HepG2 (cell line): Measurements from ENCODE around the gene FBXO28. TPM values are rescaled to one million over a fixed set of nuclear protein-coding genes. Genes with fewer than 3 reads are reported as not detected.

ENCODE experiments used
- BATF2 ChIP-seq: sonication (generic); formaldehyde crosslinking; IDR thresholded peaks from 2 replicates; pipeline ENCODE4 v1.8.0; 2022; ENCODE audit warnings: mild to moderate bottlenecking, missing genetic modification reagents, moderate library complexity
- GABPB1 ChIP-seq: IDR thresholded peaks from 2 replicates; pipeline ENCODE4 v1.6.1; 2016; ENCODE audit warnings: mild to moderate bottlenecking, missing genetic modification reagents, moderate library complexity, missing compliant biosample characterization
- HIVEP1 ChIP-seq: sonication (generic); formaldehyde crosslinking; IDR thresholded peaks from 2 replicates; pipeline ENCODE4 v1.4.0; 2020; ENCODE audit warnings: mild to moderate bottlenecking, missing genetic modification reagents
- HMGXB4 ChIP-seq, 2 experiments: sonication (generic) in 1 of 2; formaldehyde crosslinking in 1 of 2; IDR thresholded peaks; 2 replicates each; pipeline versions ENCODE4 v1.4.0 to v1.6.1; 2018 to 2020; ENCODE audit warnings: missing genetic modification reagents in 2 of 2, borderline replicate concordance in 1 of 2, low read depth in 1 of 2, mild to moderate bottlenecking in 1 of 2, missing biosample characterization in 1 of 2
- JUN ChIP-seq: sonication (generic); formaldehyde crosslinking; IDR thresholded peaks from 2 replicates; pipeline ENCODE4 v1.4.0; 2020; ENCODE audit warnings: mild to moderate bottlenecking, missing genetic modification reagents
- KLF13 ChIP-seq: sonication (generic); formaldehyde crosslinking; IDR thresholded peaks from 2 replicates; pipeline ENCODE4 v1.4.0; 2020; ENCODE audit warnings: mild to moderate bottlenecking, missing genetic modification reagents
- MEF2D ChIP-seq: sonication (generic); formaldehyde crosslinking; IDR thresholded peaks from 2 replicates; pipeline ENCODE4 v1.5.1; 2020; ENCODE audit warnings: mild to moderate bottlenecking, missing genetic modification reagents
- RXRA ChIP-seq: sonication (generic); formaldehyde crosslinking; IDR thresholded peaks from 2 replicates; pipeline ENCODE4 v1.5.1; 2020; ENCODE audit warnings: missing genetic modification reagents
- SNAI1 ChIP-seq: sonication (generic); formaldehyde crosslinking; IDR thresholded peaks from 2 replicates; pipeline ENCODE4 v1.5.0; 2020; ENCODE audit warnings: mild to moderate bottlenecking, missing genetic modification reagents, borderline replicate concordance
- SNRNP70 ChIP-seq: fragments of 200-400 bp; formaldehyde crosslinking; IDR thresholded peaks from 2 replicates; pipeline ENCODE4 v1.6.1; 2017; ENCODE audit warnings: mild to moderate bottlenecking, low read depth, low read length, moderate library complexity
- SRF ChIP-seq: IDR thresholded peaks from 2 replicates; pipeline ENCODE4 v1.6.1; 2011; ENCODE audit warnings: mild to moderate bottlenecking, low read depth, low read length, moderate library complexity
- ZBTB14 ChIP-seq: sonication (generic); formaldehyde crosslinking; IDR thresholded peaks from 2 replicates; pipeline ENCODE4 v1.4.0; 2020; ENCODE audit warnings: missing genetic modification reagents
- ZNF407 ChIP-seq: sonication (generic); formaldehyde crosslinking; IDR thresholded peaks from one replicate; pipeline ENCODE4 v1.5.1; 2020; ENCODE audit warnings: mild to moderate bottlenecking, missing genetic modification reagents; ENCODE audit errors: not compliant biosample characterization
- ZNF501 ChIP-seq: sonication (generic); formaldehyde crosslinking; IDR thresholded peaks from 2 replicates; pipeline ENCODE4 v1.5.1; 2020; ENCODE audit warnings: mild to moderate bottlenecking, moderate library complexity, missing genetic modification reagents
- ZNF788 ChIP-seq: sonication (generic); formaldehyde crosslinking; IDR thresholded peaks from 2 replicates; pipeline ENCODE4 v1.5.0; 2020; ENCODE audit warnings: mild to moderate bottlenecking, missing genetic modification reagents, borderline replicate concordance
- ZSCAN30 ChIP-seq: sonication (generic); formaldehyde crosslinking; IDR thresholded peaks from 2 replicates; pipeline ENCODE4 v1.5.0; 2020; ENCODE audit warnings: mild to moderate bottlenecking, missing genetic modification reagents
- polyA plus RNA-seq, 8 experiments: library from polyadenylated mRNA; depleted of rRNA in 3 of 8; stranded (reverse) in 7 of 8; unstranded in 1 of 8; fragments of >200 nt; fragmentation: Illumina TruSeq in 4 of 8; extraction: Trizol in 4 of 8; gene quantifications; 2 replicates each; pipeline versions ENCODE4 v1.2.1 to v1.2.3, GENCODE V29; 2011 to 2016; ENCODE audit warnings: low read depth in 4 of 8, missing spikeins in 1 of 8, mixed read lengths in 1 of 8; ENCODE audit not compliant: insufficient read depth in 1 of 8
- total RNA-seq, 5 experiments: library from RNA; depleted of rRNA; stranded (reverse); fragments of >200 nt; fragmentation: Illumina TruSeq; extraction: Trizol; gene quantifications; 2 replicates each; pipeline ENCODE4 v1.2.3, GENCODE V29; 2016; ENCODE audit warnings: low read depth in 1 of 5

The FBXO28 gene
- total and polyA plus RNA-seq, 2 of the 13 experiments (the other 11 are each of a cell fraction or from before 2014, with no cell fraction given), result 8.5 to 29.1 TPM

- TF ChIP-seq HMGXB4 (CRISPR knock-in tag; IDR thresholded peaks at IDR 0.05; ENCODE audit: borderline replicate concordance in 1 of 2, low read depth in 1 of 2), result peak in 1 of 2 experiments; percentile 46; a peak in 3 of 4 replicates
- TF ChIP-seq BATF2 (CRISPR knock-in tag), result 0 out of 2 replicates have a peak, but pooled peaks have one; percentile 18
- TF ChIP-seq SRF, result peak; percentile 94
- no peak for TF ChIP-seq JUN (CRISPR knock-in tag)
- peak; percentile 57; the same call in 1 of the 2 replicates for TF ChIP-seq GABPB1 (CRISPR knock-in tag)
- peak; percentile 14; the same call in 1 of the 2 replicates for TF ChIP-seq RXRA (CRISPR knock-in tag)
- TF ChIP-seq MEF2D (CRISPR knock-in tag), result 0 out of 2 replicates have a peak, but pooled peaks have one; percentile 45
- 0 out of 2 replicates have a peak, but pooled peaks have one; percentile 22 for TF ChIP-seq ZNF788 (CRISPR knock-in tag)
- 0 out of 2 replicates have a peak, but pooled peaks have one; percentile 23 for TF ChIP-seq SNAI1 (CRISPR knock-in tag)
- TF ChIP-seq ZNF501 (CRISPR knock-in tag), result 0 out of 2 replicates have a peak, but pooled peaks have one; percentile 33
- no peak for TF ChIP-seq SNRNP70
- TF ChIP-seq KLF13 (CRISPR knock-in tag), result 0 out of 2 replicates have a peak, but pooled peaks have one; percentile 40
- peak; percentile 56 for TF ChIP-seq ZNF407 (CRISPR knock-in tag)
- TF ChIP-seq HIVEP1 (CRISPR knock-in tag), result peak; percentile 66; the same call in 1 of the 2 replicates
- no peak for TF ChIP-seq ZSCAN30 (CRISPR knock-in tag)
- peak; percentile 89 for TF ChIP-seq ZBTB14
These were observed 69.8 kb downstream of the FBXO28 start (continued) for GRCh38 chr1:224183591-224184312.
